ENCODE results near the gene NPHS1.
"Not testable (repeated sequence)": the region's sequence is repeated elsewhere in the genome, so short reads cannot be mapped to it uniquely, and the experiment has no call there.

Gene NPHS1

GRCh38 chr19:35872180-35872579 lies 19.9 kb upstream of the NPHS1 start:
- DNase-seq = no peak

- DNase-seq = no peak
These were observed 19.3 kb upstream of the NPHS1 start for GRCh38 chr19:35871611-35872010.

- no peak for DNase-seq
These were observed 18.5 kb upstream of the NPHS1 start for GRCh38 chr19:35870798-35871197.

GRCh38 chr19:35870124-35870736 lies 17.9 kb upstream of the NPHS1 start:
- not testable (repeated sequence) for DNase-seq

GRCh38 chr19:35869327-35870123 lies 17.2 kb upstream of the NPHS1 start:
- DNase-seq = peak; percentile 84 to 89

- no peak for DNase-seq
These were observed 16.6 kb upstream of the NPHS1 start for GRCh38 chr19:35868823-35869326.

- DNase-seq = peak; percentile 77 to 81
These were observed 16.0 kb upstream of the NPHS1 start, which contains the start of gene APLP1 for GRCh38 chr19:35868172-35868822. Gene APLP1 (plus strand): TSS chr19:35868574. CDS start chr19:35868637, 63 bp downstream.

- no peak for DNase-seq
These were observed 10.7 kb upstream of the NPHS1 start for GRCh38 chr19:35863018-35863417.

GRCh38 chr19:35862528-35862927 lies 10.2 kb upstream of the NPHS1 start:
- DNase-seq = no peak

- no peak for DNase-seq
These were observed 9.4 kb upstream of the NPHS1 start for GRCh38 chr19:35861640-35862160.

- no peak for DNase-seq
These were observed 8.7 kb upstream of the NPHS1 start for GRCh38 chr19:35860818-35861639.

- no peak for DNase-seq
These were observed 8.1 kb upstream of the NPHS1 start for GRCh38 chr19:35860436-35860817.

GRCh38 chr19:35859414-35859813 lies 7.1 kb upstream of the NPHS1 start:
- no peak for DNase-seq

- DNase-seq = no peak
These were observed 6.0 kb upstream of the NPHS1 start for GRCh38 chr19:35858311-35858710.

GRCh38 chr19:35856546-35857149 lies 4.3 kb upstream of the NPHS1 start, which contains the start of gene KIRREL2:
Gene KIRREL2 (plus strand): TSS chr19:35856911. CDS start chr19:35857120, 209 bp downstream.
- DNase-seq = peak; percentile 44 to 56

GRCh38 chr19:35853038-35853756 lies 893 bp upstream of the NPHS1 start:
- no peak for DNase-seq

- no peak for DNase-seq
These were observed 883 bp downstream of the NPHS1 start for GRCh38 chr19:35851213-35852028.

GRCh38 chr19:35848919-35849505 lies 3.3 kb downstream of the NPHS1 start:
- DNase-seq = no peak

- DNase-seq = no peak
These were observed 3.8 kb downstream of the NPHS1 start for GRCh38 chr19:35848486-35848885.

- no peak for DNase-seq
These were observed 4.4 kb downstream of the NPHS1 start for GRCh38 chr19:35847911-35848310.

All from stimulated activated CD4-positive, alpha-beta T cell treated with anti-CD3 and anti-CD28 coated beads, Interleukin-2, amount 100 ng/mL, for 24 hours (primary cell).